PC-9 (cell line): ENCODE measurements around the gene DNAJC13. TPM values are rescaled to one million over a fixed set of nuclear protein-coding genes. Genes with fewer than 3 reads are reported as not detected.

ENCODE experiments used
- BruUV-seq: library from RNA; stranded (reverse); fragments of 400-500 nt; replicated peaks from 2 replicates; lab custom pipeline; 2021; lab: Mats Ljungman, UMichigan
- CTCF ChIA-PET: fragments of 300-600 bp; sonication (Branson Sonifier 250); formaldehyde crosslinking; loops from one replicate; lab custom pipeline; 2022; ENCODE audit warnings: antibody characterized with exemption; lab: Charles Lee
- POLR2A ChIA-PET: fragments of 300-600 bp; sonication (Branson Sonifier 250); formaldehyde crosslinking; loops from one replicate; lab custom pipeline; 2022; ENCODE audit warnings: antibody characterized with exemption; ENCODE audit not compliant: unreplicated experiment; lab: Charles Lee
- DNase-seq, 2 experiments: peaks; one replicate each; pipeline versions ENCODE4 v3.0.0 to v3.0.0-alpha.2; 2015 to 2022; ENCODE audit warnings: mixed read lengths in 1 of 2
- H2AFZ ChIP-seq: fragments of 200-600 bp; sonication (generic); 2 replicates; pipeline ENCODE4 v1.8.1; 2017; ENCODE audit warnings: antibody characterized with exemption
- H3F3A ChIP-seq: fragments of 200-600 bp; sonication (generic); 2 replicates; pipeline ENCODE4 v1.8.1; 2017; ENCODE audit warnings: antibody characterized with exemption, mild to moderate bottlenecking, low read depth; ENCODE audit not compliant: insufficient read depth
- H3K27ac ChIP-seq: fragments of 200-600 bp; sonication (generic); 2 replicates; pipeline ENCODE4 v1.6.1; 2016; ENCODE audit warnings: mixed run types
- H3K27me3 ChIP-seq: fragments of 200-600 bp; sonication (generic); 2 replicates; pipeline ENCODE4 v1.6.1; 2016; ENCODE audit warnings: low read depth, mixed run types; ENCODE audit not compliant: insufficient read depth
- H3K36me3 ChIP-seq: fragments of 200-600 bp; sonication (generic); 2 replicates; pipeline ENCODE4 v1.6.1; 2016; ENCODE audit warnings: low read depth, mixed run types
- H3K4me1 ChIP-seq: fragments of 200-600 bp; sonication (generic); replicated peaks from 2 replicates; pipeline ENCODE4 v1.6.1; 2016; ENCODE audit warnings: mixed run types; ENCODE audit not compliant: insufficient read depth
- H3K4me2 ChIP-seq: fragments of 200-600 bp; sonication (generic); 2 replicates; pipeline ENCODE4 v1.6.1; 2017; ENCODE audit warnings: mixed run types
- H3K4me3 ChIP-seq: fragments of 200-600 bp; sonication (generic); 2 replicates; pipeline ENCODE4 v1.6.1; 2016; ENCODE audit warnings: mixed run types
- H3K79me2 ChIP-seq: fragments of 200-600 bp; sonication (generic); 2 replicates; pipeline ENCODE4 v1.6.1; 2017; ENCODE audit warnings: low read depth, mixed run types
- H3K9me2 ChIP-seq: fragments of 200-600 bp; sonication (generic); 2 replicates; pipeline ENCODE4 v1.8.1; 2017; ENCODE audit warnings: mild to moderate bottlenecking; ENCODE audit not compliant: insufficient read depth
- H3K9me3 ChIP-seq: fragments of 200-600 bp; sonication (generic); 2 replicates; pipeline ENCODE4 v1.8.1; 2016; ENCODE audit warnings: low read depth; ENCODE audit not compliant: insufficient read depth
- H4K20me1 ChIP-seq: fragments of 200-600 bp; sonication (generic); 2 replicates; pipeline ENCODE4 v1.8.1; 2017; ENCODE audit not compliant: insufficient read depth
- EZH2 ChIP-seq: fragments of 200-600 bp; sonication (generic); IDR thresholded peaks from 2 replicates; pipeline ENCODE4 v1.8.0; 2017; ENCODE audit warnings: antibody characterized with exemption, low read depth
- intact Hi-C: fragments of 100-400 bp; cut with micrococcal nuclease; formaldehyde crosslinking; loops from one replicate; pipeline ENCODE4 v1.10.0; 2022; ENCODE audit not compliant: unreplicated experiment
- total RNA-seq: library from RNA; stranded (reverse); gene quantifications from 2 replicates; pipeline ENCODE4 v1.2.3, GENCODE V29; 2021
- TF ChIP-seq, protein P1 (sequence below): fragments of 200-600 bp; sonication (generic); conservative IDR thresholded peaks from 2 replicates; pipeline ENCODE4 v1.6.1; 2017; ENCODE audit warnings: mixed run types, antibody characterized with exemption, mild to moderate bottlenecking, moderate library complexity

The DNAJC13 gene
- total RNA-seq, 1 experiment from 2014 or later, result 56.6 TPM

DNA sequence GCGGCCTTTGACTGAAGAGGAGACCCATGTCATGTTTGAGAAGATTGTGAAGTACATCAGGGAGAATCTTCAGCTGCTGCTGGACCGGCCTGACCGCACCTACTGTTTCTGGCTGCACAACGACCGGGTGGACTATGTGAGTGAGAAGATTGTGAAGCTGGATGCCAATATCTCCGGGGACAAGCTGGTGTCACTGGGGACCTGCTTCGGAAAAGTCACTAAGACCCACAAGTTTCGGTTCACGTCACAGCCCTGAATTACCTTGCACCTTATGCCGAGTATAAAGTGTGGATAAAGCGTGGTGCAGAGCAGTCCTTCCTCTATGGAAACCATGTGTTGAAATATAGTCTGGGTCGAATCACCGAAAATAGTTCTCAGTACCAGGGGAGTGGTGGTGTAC, 16.0 kb upstream of the DNAJC13 start:
- H3K9me3 ChIP-seq, result no peaks in the 10 kb centered on the region
- H3K4me2 ChIP-seq, result no peak overlapping the region
- no peak overlapping the region for H3K4me3 ChIP-seq
- H3K27me3 ChIP-seq, result no peaks in the 10 kb centered on the region
- intact Hi-C loops, result loop anchor here (10.0 kb wide), 1 partner anchor 1366 kb away; no protein-coding TSS in a partner anchor
- no peak overlapping the region for H2AFZ ChIP-seq
- TF ChIP-seq, protein P1, sequence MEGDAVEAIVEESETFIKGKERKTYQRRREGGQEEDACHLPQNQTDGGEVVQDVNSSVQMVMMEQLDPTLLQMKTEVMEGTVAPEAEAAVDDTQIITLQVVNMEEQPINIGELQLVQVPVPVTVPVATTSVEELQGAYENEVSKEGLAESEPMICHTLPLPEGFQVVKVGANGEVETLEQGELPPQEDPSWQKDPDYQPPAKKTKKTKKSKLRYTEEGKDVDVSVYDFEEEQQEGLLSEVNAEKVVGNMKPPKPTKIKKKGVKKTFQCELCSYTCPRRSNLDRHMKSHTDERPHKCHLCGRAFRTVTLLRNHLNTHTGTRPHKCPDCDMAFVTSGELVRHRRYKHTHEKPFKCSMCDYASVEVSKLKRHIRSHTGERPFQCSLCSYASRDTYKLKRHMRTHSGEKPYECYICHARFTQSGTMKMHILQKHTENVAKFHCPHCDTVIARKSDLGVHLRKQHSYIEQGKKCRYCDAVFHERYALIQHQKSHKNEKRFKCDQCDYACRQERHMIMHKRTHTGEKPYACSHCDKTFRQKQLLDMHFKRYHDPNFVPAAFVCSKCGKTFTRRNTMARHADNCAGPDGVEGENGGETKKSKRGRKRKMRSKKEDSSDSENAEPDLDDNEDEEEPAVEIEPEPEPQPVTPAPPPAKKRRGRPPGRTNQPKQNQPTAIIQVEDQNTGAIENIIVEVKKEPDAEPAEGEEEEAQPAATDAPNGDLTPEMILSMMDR, result no peak
- no peaks in the 10 kb centered on the region for H3K4me1 ChIP-seq
- no peaks in the 10 kb centered on the region for H4K20me1 ChIP-seq
- CTCF ChIA-PET, result no interaction called here
- H3K27ac ChIP-seq, result no peak overlapping the region
- no peak for DNase-seq
- no TSS peak for BruUV-seq
- no peaks in the 10 kb centered on the region for H3F3A ChIP-seq
- POLR2A ChIA-PET, result no interaction called here
- no peaks in the 10 kb centered on the region for H3K36me3 ChIP-seq
- H3K9me2 ChIP-seq, result no peaks in the 10 kb centered on the region
- H3K79me2 ChIP-seq, result no peaks in the 10 kb centered on the region

DNA sequence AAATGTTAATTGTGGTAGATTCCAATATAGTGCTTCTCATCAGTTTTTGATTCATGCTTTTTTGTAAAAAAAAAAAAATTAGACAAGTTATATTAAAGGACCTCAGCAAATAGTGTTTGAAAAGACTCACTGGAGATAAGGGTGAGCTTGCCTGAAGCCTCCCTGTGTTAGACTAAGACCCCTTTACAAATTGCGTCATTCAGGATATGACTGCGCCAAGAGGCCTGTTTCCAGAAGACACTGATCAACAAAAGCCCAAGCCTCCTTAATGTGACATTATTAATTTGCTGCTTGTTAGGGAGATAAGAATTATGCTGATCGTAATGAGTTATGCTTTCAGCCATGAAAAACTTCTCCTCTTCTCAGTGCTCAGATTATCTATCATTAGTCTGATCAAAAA, 13.0 kb upstream of the DNAJC13 start:
- no peak for DNase-seq
- no TSS peak for BruUV-seq
- Histone ChIP-seq H2AFZ (no peak overlapping the region), H3F3A (no peaks in the 10 kb centered on the region), H3K9me3 (no peaks in the 10 kb centered on the region), H3K9me2 (no peaks in the 10 kb centered on the region), H3K79me2 (no peaks in the 10 kb centered on the region), H3K4me3 (no peak overlapping the region), H3K36me3 (no peaks in the 10 kb centered on the region), H3K27ac (no peak overlapping the region), H3K27me3 (no peaks in the 10 kb centered on the region), H3K4me2 (no peak overlapping the region), H3K4me1 (no peaks in the 10 kb centered on the region), H4K20me1 (no peaks in the 10 kb centered on the region)
- POLR2A ChIA-PET, result no interaction called here
- CTCF ChIA-PET, result interaction anchor here (0.7 kb wide), 1 partner anchor 14 kb away, joined by 3 read pairs; no protein-coding TSS in a partner anchor
- intact Hi-C loops, result loop anchor here (10.0 kb wide), 1 partner anchor 1369 kb away; no protein-coding TSS in a partner anchor
- TF ChIP-seq, protein P1, result no peak
- TF ChIP-seq EZH2, result no peak

DNA sequence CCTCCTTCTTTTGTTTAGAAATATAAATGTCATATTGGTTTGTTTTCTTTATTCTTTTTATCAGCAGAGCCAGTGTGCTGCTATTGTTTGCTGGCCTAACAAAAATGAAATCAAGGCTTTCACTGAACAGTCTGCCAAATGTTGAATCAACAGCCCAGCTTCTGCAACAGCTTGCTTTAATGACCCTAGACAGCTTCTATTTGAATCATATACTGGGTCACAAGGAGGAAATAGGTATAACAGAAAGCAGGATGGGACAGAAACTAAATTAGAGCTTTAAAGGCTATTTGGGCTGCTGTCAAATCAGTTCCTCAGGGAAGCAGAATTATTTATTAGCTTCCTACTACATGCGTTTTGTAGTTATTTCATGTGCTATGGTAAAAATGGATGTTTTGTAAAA, 12.1 kb upstream of the DNAJC13 start:
- Histone ChIP-seq H3K4me2 (no peak overlapping the region), H3K36me3 (no peaks in the 10 kb centered on the region), H3K9me3 (no peaks in the 10 kb centered on the region), H3K27me3 (no peaks in the 10 kb centered on the region), H2AFZ (no peak overlapping the region), H3K79me2 (no peaks in the 10 kb centered on the region), H3F3A (no peaks in the 10 kb centered on the region), H3K4me3 (no peak overlapping the region), H3K4me1 (no peaks in the 10 kb centered on the region), H3K9me2 (no peaks in the 10 kb centered on the region), H3K27ac (no peak overlapping the region), H4K20me1 (no peaks in the 10 kb centered on the region)
- TF ChIP-seq, protein P1, result no peak
- no peak for TF ChIP-seq EZH2
- ChIA-PET CTCF (no interaction called here), POLR2A (no interaction called here)
- DNase-seq, result no peak
- no TSS peak for BruUV-seq
- intact Hi-C loops, result loop anchor here (10.0 kb wide), 1 partner anchor 1370 kb away; no protein-coding TSS in a partner anchor
